Mesothelial cell of epicardium (in vitro differentiated cells): ENCODE results near the gene NSD2. TPM values are rescaled to one million over a fixed set of nuclear protein-coding genes. Genes with fewer than 3 reads are reported as not detected.

ENCODE experiments used
- DNase-seq, 2 experiments: peaks; one replicate each; pipeline ENCODE4 v3.0.0; 2021; ENCODE audit warnings: low spot score in 2 of 2; ENCODE audit not compliant: unreplicated experiment in 2 of 2
- H3K27ac Mint-ChIP-seq: 2 replicates; pipeline ENCODE4 v1.8.0; 2021; ENCODE audit warnings: mixed read lengths
- H3K27me3 Mint-ChIP-seq: 2 replicates; pipeline ENCODE4 v1.8.0; 2021; ENCODE audit warnings: low read depth, mixed read lengths
- H3K36me3 Mint-ChIP-seq: 2 replicates; pipeline ENCODE4 v1.8.0; 2021; ENCODE audit warnings: mixed read lengths
- H3K4me1 Mint-ChIP-seq: 2 replicates; pipeline ENCODE4 v1.8.0; 2021; ENCODE audit warnings: mixed read lengths
- H3K4me3 Mint-ChIP-seq: 2 replicates; pipeline ENCODE4 v1.8.0; 2021; ENCODE audit warnings: mild to moderate bottlenecking, moderate library complexity, mixed read lengths
- H3K9me3 Mint-ChIP-seq: 2 replicates; pipeline ENCODE4 v1.8.0; 2021; ENCODE audit warnings: mixed read lengths
- CTCF ChIP-seq: fragments of 200-600 bp; sonication (generic); IDR thresholded peaks from one replicate; pipeline ENCODE4 v1.5.0; 2021; ENCODE audit warnings: antibody characterized with exemption; ENCODE audit not compliant: unreplicated experiment
- total RNA-seq: library from RNA; stranded (reverse); gene quantifications from 3 replicates; pipeline ENCODE4 v1.2.1, GENCODE V29; 2021

Gene NSD2
- total RNA-seq, 1 donor from 2014 or later = 119 TPM

GRCh38 chr4:1870328-1870577 lies 940 bp upstream of the NSD2 start:
- H3K36me3 Mint-ChIP-seq = no peaks in the 10 kb centered on the region
- H3K9me3 Mint-ChIP-seq = no peaks in the 10 kb centered on the region
- peaks cover 6% of the 10 kb centered on the region for H3K27me3 Mint-ChIP-seq
- H3K27ac Mint-ChIP-seq = peak overlapping the region; percentile 74
- DNase-seq = peak in 1 of 2 experiments; percentile 72
- H3K4me3 Mint-ChIP-seq = peak overlapping the region; percentile 70
- no peak for TF ChIP-seq CTCF
- H3K4me1 Mint-ChIP-seq = peaks cover 13% of the 10 kb centered on the region

- peak overlapping the region; percentile 36 for H3K4me3 Mint-ChIP-seq
- peaks cover 3% of the 10 kb centered on the region for H3K27me3 Mint-ChIP-seq
- no peaks in the 10 kb centered on the region for H3K36me3 Mint-ChIP-seq
- no peaks in the 10 kb centered on the region for H3K9me3 Mint-ChIP-seq
- peaks cover 13% of the 10 kb centered on the region for H3K4me1 Mint-ChIP-seq
- no peak overlapping the region for H3K27ac Mint-ChIP-seq
- peak in 1 of 2 experiments; percentile 63 for DNase-seq
- TF ChIP-seq CTCF = no peak
These were observed 353 bp downstream of the NSD2 start for GRCh38 chr4:1871471-1872021.

- DNase-seq = no peak
- no peaks in the 10 kb centered on the region for H3K27me3 Mint-ChIP-seq
- H3K4me1 Mint-ChIP-seq = peaks cover 13% of the 10 kb centered on the region
- no peak for TF ChIP-seq CTCF
- peak overlapping the region; percentile 92 for H3K27ac Mint-ChIP-seq
- H3K4me3 Mint-ChIP-seq = peak overlapping the region; percentile 67
- H3K9me3 Mint-ChIP-seq = no peaks in the 10 kb centered on the region
- no peaks in the 10 kb centered on the region for H3K36me3 Mint-ChIP-seq
These were observed 1.7 kb downstream of the NSD2 start for GRCh38 chr4:1872870-1873269.

GRCh38 chr4:1873291-1873690 lies 2.1 kb downstream of the NSD2 start:
- Mint-ChIP-seq H3K9me3 (no peaks in the 10 kb centered on the region), H3K27ac (no peak overlapping the region)

GRCh38 chr4:1873776-1874175 lies 2.6 kb downstream of the NSD2 start:
- H3K27me3 Mint-ChIP-seq = no peaks in the 10 kb centered on the region
- H3K36me3 Mint-ChIP-seq = no peaks in the 10 kb centered on the region
- TF ChIP-seq CTCF = no peak
- H3K27ac Mint-ChIP-seq = no peak overlapping the region
- no peak overlapping the region for H3K4me3 Mint-ChIP-seq
- H3K9me3 Mint-ChIP-seq = no peaks in the 10 kb centered on the region
- no peak for DNase-seq
- peaks cover 18% of the 10 kb centered on the region for H3K4me1 Mint-ChIP-seq

More at GRCh38 chr4:1873291-1873690, 2.1 kb downstream of the NSD2 start:
- Mint-ChIP-seq H3K36me3 (no peaks in the 10 kb centered on the region), H3K4me3 (peak overlapping the region; percentile 67), H3K27me3 (no peaks in the 10 kb centered on the region), H3K4me1 (peaks cover 14% of the 10 kb centered on the region)
- no peak for TF ChIP-seq CTCF
- no peak for DNase-seq

GRCh38 chr4:1874201-1874600 lies 3.0 kb downstream of the NSD2 start:
- H3K27me3 Mint-ChIP-seq = no peaks in the 10 kb centered on the region
- H3K4me1 Mint-ChIP-seq = peaks cover 18% of the 10 kb centered on the region
- H3K27ac Mint-ChIP-seq = no peak overlapping the region
- H3K9me3 Mint-ChIP-seq = no peaks in the 10 kb centered on the region
- H3K4me3 Mint-ChIP-seq = no peak overlapping the region
- H3K36me3 Mint-ChIP-seq = no peaks in the 10 kb centered on the region
- TF ChIP-seq CTCF = no peak
- no peak for DNase-seq
